ENCODE measurements around the gene MAU2. TPM values are rescaled to one million over a fixed set of nuclear protein-coding genes. Genes with fewer than 3 reads are reported as not detected.
A peak's percentile ranks its signal among the peaks of the same experiment; 100 is the strongest.

Gene MAU2
- polyA plus RNA-seq, 6 donors from 2014 or later: 17.6 to 39.9 (median 24.2) TPM

DNA sequence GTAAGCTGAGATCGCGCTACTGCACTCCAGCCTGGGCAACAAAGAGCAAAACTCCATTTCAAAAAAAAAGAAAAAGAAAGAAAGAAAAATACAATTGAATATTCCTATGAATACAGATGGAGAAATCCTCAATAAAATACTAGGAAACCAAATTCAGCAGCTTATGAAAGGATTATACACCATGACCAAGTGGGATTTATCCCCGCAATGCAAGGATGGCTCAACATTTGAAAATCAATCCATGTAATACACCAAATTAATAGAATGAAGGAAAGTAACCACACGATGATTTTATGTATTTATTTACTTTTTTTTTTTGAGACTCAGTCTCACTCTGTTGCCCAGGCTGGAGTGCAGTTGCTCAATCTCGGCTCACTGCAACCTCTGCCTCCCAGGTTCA is 28.0 kb upstream of the MAU2 start:
- H3K36me3 Mint-ChIP-seq: peaks cover 28 to 32% of the 10 kb centered on the region in 2 donors
- no peak for ATAC-seq (ENCODE audit: low read depth in 2 of 2)

DNA sequence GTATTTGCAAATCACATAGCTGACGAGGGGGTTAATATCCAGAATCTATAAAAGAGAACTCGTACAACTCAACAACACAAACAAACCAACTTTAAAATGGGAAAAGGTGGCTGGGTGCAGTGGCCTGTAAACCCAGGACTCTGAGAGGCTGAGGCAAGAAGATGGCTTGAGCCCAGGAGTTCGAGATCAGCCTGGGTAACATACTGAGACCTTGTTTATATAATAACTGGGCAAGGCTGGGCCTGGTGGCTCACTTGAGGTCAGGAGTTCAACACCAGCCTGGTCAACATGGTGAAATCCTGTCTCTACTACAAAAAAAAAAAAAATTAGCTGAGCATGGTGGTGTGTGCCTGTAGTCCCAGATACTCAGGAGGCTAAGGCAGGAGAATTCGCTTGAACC is 25.7 kb upstream of the MAU2 start:
- Mint-ChIP-seq H3K27ac (peak overlapping the region in 1 of 6 donors; percentile 43), H3K27me3 (no peaks in the 10 kb centered on the region), H3K36me3 (peaks cover 24 to 27% of the 10 kb centered on the region in 2 donors), H3K9me3 (peaks cover 0 to 6% (median 2%) of the 10 kb centered on the region in 7 donors), H3K4me3 (no peak overlapping the region), H3K4me1 (no peaks in the 10 kb centered on the region)
- no peak for DNase-seq
- no peak for ATAC-seq (ENCODE audit: low read depth in 2 of 2)

More for the DNA sequence above, 28.0 kb upstream of the MAU2 start:
- no peak overlapping the region for H3K4me3 Mint-ChIP-seq
- H3K27me3 Mint-ChIP-seq: no peaks in the 10 kb centered on the region
- H3K9me3 Mint-ChIP-seq: peaks cover 0 to 6% (median 2%) of the 10 kb centered on the region in 7 donors
- H3K4me1 Mint-ChIP-seq: no peaks in the 10 kb centered on the region
- no peak overlapping the region for H3K27ac Mint-ChIP-seq
- DNase-seq: no peak

GRCh38 chr19:19296953-19297689 is 23.5 kb upstream of the MAU2 start:
- Mint-ChIP-seq H3K4me3 (no peak overlapping the region), H3K27ac (peak overlapping the region in 3 of 6 donors; percentile 39 to 72 (median 47)), H3K36me3 (peaks cover 12% of the 10 kb centered on the region in 2 donors), H3K27me3 (no peaks in the 10 kb centered on the region), H3K4me1 (peaks cover 0 to 2% (median 0%) of the 10 kb centered on the region in 3 donors), H3K9me3 (peaks cover 0 to 3% (median 2%) of the 10 kb centered on the region in 7 donors)
- ATAC-seq (ENCODE audit: low read depth in 2 of 2) (no peak), DNase-seq (no peak)

- H3K36me3 Mint-ChIP-seq: peaks cover 8% of the 10 kb centered on the region in 2 donors
- H3K9me3 Mint-ChIP-seq: no peaks in the 10 kb centered on the region
- H3K27ac Mint-ChIP-seq: peak overlapping the region in 2 of 6 donors; percentile 39 to 72
- no peak overlapping the region for H3K4me3 Mint-ChIP-seq
- DNase-seq: no peak
- ATAC-seq (ENCODE audit: low read depth in 2 of 2): no peak
- peaks cover 0 to 2% (median 0%) of the 10 kb centered on the region in 3 donors for H3K4me1 Mint-ChIP-seq
- no peaks in the 10 kb centered on the region for H3K27me3 Mint-ChIP-seq
These were observed 22.9 kb upstream of the MAU2 start for GRCh38 chr19:19297759-19298158.

DNA sequence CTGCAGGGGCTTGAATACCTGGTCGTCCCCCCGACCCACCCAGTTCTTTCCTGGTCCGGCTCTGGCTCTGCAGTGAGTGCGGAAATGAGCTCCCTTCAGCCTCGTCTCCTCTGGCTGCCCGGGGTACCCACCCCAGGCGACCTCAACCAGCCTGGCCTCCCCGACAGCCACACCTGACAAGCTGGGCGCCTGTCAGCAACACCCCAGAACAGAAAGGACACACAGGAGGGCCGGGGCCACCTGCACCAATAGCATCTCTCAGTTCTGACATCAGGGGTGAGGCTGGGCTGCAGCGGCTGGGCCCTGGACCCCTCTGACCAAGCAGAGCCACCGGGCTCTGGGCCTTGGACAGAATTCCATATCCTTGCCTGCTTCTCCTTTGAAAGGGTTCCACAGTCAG is 20.0 kb upstream of the MAU2 start:
- Mint-ChIP-seq H3K36me3 (no peaks in the 10 kb centered on the region), H3K27me3 (no peaks in the 10 kb centered on the region), H3K9me3 (no peaks in the 10 kb centered on the region), H3K4me3 (no peak overlapping the region), H3K4me1 (peaks cover 0 to 5% (median 0%) of the 10 kb centered on the region in 3 donors), H3K27ac (no peak overlapping the region)
- DNase-seq (no peak), ATAC-seq (ENCODE audit: low read depth in 2 of 2) (no peak)

- Mint-ChIP-seq H3K27ac (no peak overlapping the region), H3K36me3 (no peaks in the 10 kb centered on the region), H3K27me3 (no peaks in the 10 kb centered on the region), H3K4me1 (peaks cover 0 to 5% (median 0%) of the 10 kb centered on the region in 3 donors), H3K4me3 (no peak overlapping the region), H3K9me3 (no peaks in the 10 kb centered on the region)
- DNase-seq: no peak
- no peak for ATAC-seq (ENCODE audit: low read depth in 2 of 2)
These were observed 17.2 kb upstream of the MAU2 start for GRCh38 chr19:19303411-19303810.

DNA sequence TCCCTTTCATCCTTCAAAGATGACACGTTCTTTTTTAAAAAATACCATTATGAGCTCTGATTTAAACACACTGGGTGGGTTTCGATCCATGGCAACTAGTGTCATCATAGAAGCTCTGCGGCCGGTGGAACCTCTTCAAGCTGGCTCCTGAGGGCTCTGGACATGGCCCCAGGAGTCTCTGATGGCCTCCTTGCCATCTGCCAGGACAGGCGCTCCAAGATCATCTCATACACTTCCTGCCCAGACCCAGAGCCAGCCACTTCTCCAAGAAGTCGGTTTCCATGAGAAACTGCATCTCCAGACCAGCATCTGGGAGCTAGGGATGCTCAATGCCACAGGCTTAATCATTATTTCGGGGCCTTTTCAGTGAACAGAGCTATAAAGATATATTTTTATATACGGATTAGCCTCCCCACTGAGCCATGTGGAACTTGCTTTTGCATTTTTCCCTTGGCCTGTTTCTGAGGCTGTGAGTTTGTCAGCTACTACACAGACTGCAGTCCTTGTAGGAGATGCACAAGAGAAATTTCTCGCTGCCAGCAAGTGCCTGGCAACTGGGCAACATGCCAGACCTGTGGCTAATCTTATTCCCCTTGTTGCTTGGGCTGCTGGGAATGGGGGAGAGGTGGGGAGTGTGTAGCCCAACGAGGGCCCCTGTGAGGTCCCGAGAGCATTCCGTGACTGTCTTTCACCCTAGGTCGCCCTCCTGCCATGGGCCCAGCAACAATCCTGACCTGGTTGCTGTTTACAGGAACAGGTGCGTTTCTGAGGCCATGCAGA is 16.3 kb upstream of the MAU2 start:
- no peak for ATAC-seq (ENCODE audit: low read depth in 2 of 2)

GRCh38 chr19:19305066-19305465 is 15.6 kb upstream of the MAU2 start:
- Mint-ChIP-seq H3K27me3 (no peaks in the 10 kb centered on the region), H3K27ac (no peak overlapping the region), H3K4me3 (no peak overlapping the region), H3K9me3 (no peaks in the 10 kb centered on the region), H3K36me3 (no peaks in the 10 kb centered on the region), H3K4me1 (peaks cover 0 to 5% (median 0%) of the 10 kb centered on the region in 3 donors)
- ATAC-seq (ENCODE audit: low read depth in 2 of 2) (no peak), DNase-seq (no peak)

More for the DNA sequence above, 16.3 kb upstream of the MAU2 start:
- H3K4me3 Mint-ChIP-seq: peak overlapping the region in 1 of 8 donors; percentile 23
- no peak for DNase-seq
- no peaks in the 10 kb centered on the region for H3K9me3 Mint-ChIP-seq
- no peaks in the 10 kb centered on the region for H3K36me3 Mint-ChIP-seq
- no peaks in the 10 kb centered on the region for H3K27me3 Mint-ChIP-seq
- H3K27ac Mint-ChIP-seq: peak overlapping the region in 1 of 6 donors; percentile 33
- H3K4me1 Mint-ChIP-seq: peaks cover 0 to 5% (median 0%) of the 10 kb centered on the region in 3 donors

DNA sequence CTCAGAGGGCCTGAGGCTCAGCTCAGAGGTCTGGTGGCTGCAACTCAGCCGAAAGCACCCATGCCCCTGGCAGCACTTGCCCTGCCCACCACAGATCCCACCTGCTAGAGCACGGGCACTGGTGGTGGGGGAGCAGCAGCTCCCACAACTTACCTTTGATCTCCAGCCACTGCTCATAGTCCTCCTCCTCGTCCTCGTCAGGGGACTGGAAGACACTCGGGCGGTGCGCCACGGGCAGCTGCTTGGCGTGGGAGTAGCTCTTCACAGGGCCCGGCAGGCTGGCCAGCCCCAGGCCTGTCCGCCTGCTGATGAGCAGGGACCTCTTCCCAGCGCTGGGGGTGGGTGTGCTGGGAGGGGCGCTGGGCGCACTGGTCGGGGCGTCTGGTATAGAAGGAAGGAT is 14.9 kb upstream of the MAU2 start:
- Mint-ChIP-seq H3K4me1 (peaks cover 0 to 5% (median 0%) of the 10 kb centered on the region in 3 donors), H3K9me3 (no peaks in the 10 kb centered on the region), H3K36me3 (no peaks in the 10 kb centered on the region), H3K27me3 (no peaks in the 10 kb centered on the region), H3K4me3 (no peak overlapping the region), H3K27ac (no peak overlapping the region)
- DNase-seq (no peak), ATAC-seq (ENCODE audit: low read depth in 2 of 2) (no peak)

- DNase-seq (no peak), ATAC-seq (ENCODE audit: low read depth in 2 of 2) (no peak)
- H3K9me3 Mint-ChIP-seq: no peaks in the 10 kb centered on the region
- no peak overlapping the region for H3K27ac Mint-ChIP-seq
- no peak overlapping the region for H3K4me3 Mint-ChIP-seq
- H3K27me3 Mint-ChIP-seq: no peaks in the 10 kb centered on the region
- no peaks in the 10 kb centered on the region for H3K36me3 Mint-ChIP-seq
- H3K4me1 Mint-ChIP-seq: peaks cover 0 to 3% (median 0%) of the 10 kb centered on the region in 3 donors
These were observed 14.4 kb upstream of the MAU2 start for GRCh38 chr19:19306191-19306590.

DNA sequence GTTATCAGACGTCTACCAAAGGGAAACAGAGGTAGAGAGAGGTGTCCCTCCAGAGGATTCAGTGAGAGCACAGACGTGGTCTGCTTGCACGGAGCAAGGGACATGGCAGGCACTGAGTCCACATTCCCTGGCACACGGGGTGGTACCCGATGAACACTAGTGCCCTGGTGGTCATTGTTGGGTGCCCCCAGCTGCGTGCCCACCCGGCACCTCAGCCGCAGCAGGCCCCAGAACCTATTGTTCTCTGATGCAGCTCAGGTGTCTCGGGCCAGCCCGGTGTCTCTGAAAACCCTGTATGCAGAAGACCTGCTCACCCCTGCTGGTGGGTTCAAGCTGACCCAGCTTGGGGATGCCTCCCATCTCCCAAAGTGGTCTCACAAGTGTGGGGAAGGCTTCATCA is 12.3 kb upstream of the MAU2 start:
- no peaks in the 10 kb centered on the region for H3K9me3 Mint-ChIP-seq
- DNase-seq (no peak), ATAC-seq (ENCODE audit: low read depth in 2 of 2) (no peak)
- no peaks in the 10 kb centered on the region for H3K27me3 Mint-ChIP-seq
- H3K27ac Mint-ChIP-seq: no peak overlapping the region
- H3K4me1 Mint-ChIP-seq: peaks cover 0 to under 1% (median 0%) of the 10 kb centered on the region in 3 donors
- H3K4me3 Mint-ChIP-seq: no peak overlapping the region
- peaks cover 0 to 4% of the 10 kb centered on the region in 2 donors for H3K36me3 Mint-ChIP-seq

DNA sequence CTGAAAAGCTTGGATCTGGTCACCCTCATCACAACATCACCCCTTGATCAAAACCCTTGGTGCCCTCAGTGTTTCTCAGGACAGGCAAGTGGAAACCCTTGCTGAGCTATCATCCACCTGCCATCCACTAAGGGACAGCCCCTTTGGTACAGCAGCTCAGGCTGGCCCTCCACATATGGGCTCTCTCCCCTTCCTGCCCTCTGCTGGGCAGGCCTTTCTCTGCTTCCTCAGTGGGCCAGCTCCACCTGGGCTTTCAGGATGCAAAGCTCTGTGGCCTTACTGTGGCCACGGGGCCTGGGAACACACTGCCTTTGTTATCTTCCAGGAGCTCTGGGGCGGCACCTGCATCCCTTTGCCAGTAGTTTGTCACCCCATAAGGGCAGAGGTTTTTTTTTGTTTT is 5.2 kb upstream of the MAU2 start:
- peaks cover 9 to 28% (median 26%) of the 10 kb centered on the region in 3 donors for H3K4me1 Mint-ChIP-seq
- DNase-seq (no peak), ATAC-seq (ENCODE audit: low read depth in 2 of 2) (no peak)
- no peak overlapping the region for H3K4me3 Mint-ChIP-seq
- H3K27me3 Mint-ChIP-seq: no peaks in the 10 kb centered on the region
- H3K9me3 Mint-ChIP-seq: no peaks in the 10 kb centered on the region
- H3K36me3 Mint-ChIP-seq: peaks cover 7 to 8% of the 10 kb centered on the region in 2 donors
- H3K27ac Mint-ChIP-seq: peak overlapping the region in 1 of 6 donors; percentile 47

GRCh38 chr19:19316082-19316481 is 4.5 kb upstream of the MAU2 start:
- H3K4me1 Mint-ChIP-seq: peaks cover 9 to 28% (median 26%) of the 10 kb centered on the region in 3 donors
- peaks cover 7 to 8% of the 10 kb centered on the region in 2 donors for H3K36me3 Mint-ChIP-seq
- no peaks in the 10 kb centered on the region for H3K9me3 Mint-ChIP-seq
- DNase-seq: no peak
- no peaks in the 10 kb centered on the region for H3K27me3 Mint-ChIP-seq
- peak overlapping the region in 2 of 6 donors; percentile 59 to 82 for H3K27ac Mint-ChIP-seq
- no peak overlapping the region for H3K4me3 Mint-ChIP-seq
- no peak for ATAC-seq (ENCODE audit: low read depth in 2 of 2)
